ENCODE data around the gene CPB1.

CPB1 gene

GRCh38 chr3:148829926-148830325 is 2.3 kb downstream of the CPB1 start:
- DNase-seq (ENCODE audit: low read depth in 2 of 2), result no peak

GRCh38 chr3:148833223-148833622 is 5.6 kb downstream of the CPB1 start:
- DNase-seq (ENCODE audit: low read depth in 2 of 2), result no peak

- DNase-seq (ENCODE audit: low read depth in 2 of 2), result no peak
These were observed 12.2 kb downstream of the CPB1 start for GRCh38 chr3:148839805-148840204.

- no peak for DNase-seq (ENCODE audit: low read depth in 2 of 2)
These were observed 12.8 kb downstream of the CPB1 start for GRCh38 chr3:148840451-148840850.

- DNase-seq (ENCODE audit: low read depth in 2 of 2), result no peak
These were observed 18.3 kb downstream of the CPB1 start for GRCh38 chr3:148845756-148846395.

- DNase-seq (ENCODE audit: low read depth in 2 of 2), result no peak
These were observed 19.7 kb downstream of the CPB1 start for GRCh38 chr3:148847351-148847750.

- no peak for DNase-seq (ENCODE audit: low read depth in 2 of 2)
These were observed 20.8 kb downstream of the CPB1 start for GRCh38 chr3:148848410-148848809.

GRCh38 chr3:148852271-148852992 is 24.8 kb downstream of the CPB1 start:
- no peak for DNase-seq (ENCODE audit: low read depth in 2 of 2)

GRCh38 chr3:148853076-148853475 is 25.5 kb downstream of the CPB1 start:
- DNase-seq (ENCODE audit: low read depth in 2 of 2), result no peak

GRCh38 chr3:148854061-148854460 is 26.4 kb downstream of the CPB1 start:
- no peak for DNase-seq (ENCODE audit: low read depth in 2 of 2)

GRCh38 chr3:148856384-148856783 is 28.8 kb downstream of the CPB1 start:
- no peak for DNase-seq (ENCODE audit: low read depth in 2 of 2)

GRCh38 chr3:148857316-148857715 is 29.7 kb downstream of the CPB1 start:
- no peak for DNase-seq (ENCODE audit: low read depth in 2 of 2)

- DNase-seq (ENCODE audit: low read depth in 2 of 2), result no peak
These were observed 33.8 kb downstream of the CPB1 start for GRCh38 chr3:148861277-148861869.

- DNase-seq (ENCODE audit: low read depth in 2 of 2), result no peak
These were observed 35.7 kb downstream of the CPB1 start for GRCh38 chr3:148863297-148863696.

- DNase-seq (ENCODE audit: low read depth in 2 of 2), result no peak
These were observed 36.2 kb downstream of the CPB1 start for GRCh38 chr3:148863814-148864213.

GRCh38 chr3:148865049-148865448 is 37.4 kb downstream of the CPB1 start, which contains the start of gene CPA3:
Gene CPA3, plus strand, starts transcription at chr3:148865296. Its CDS starts 12 bp downstream, at chr3:148865308.
- no peak for DNase-seq (ENCODE audit: low read depth in 2 of 2)

GRCh38 chr3:148866261-148866660 is 38.6 kb downstream of the CPB1 start:
- DNase-seq (ENCODE audit: low read depth in 2 of 2), result no peak

- DNase-seq (ENCODE audit: low read depth in 2 of 2), result no peak
These were observed 45.8 kb downstream of the CPB1 start for GRCh38 chr3:148873270-148873927.

GRCh38 chr3:148873977-148874376 is 46.4 kb downstream of the CPB1 start:
- DNase-seq (ENCODE audit: low read depth in 2 of 2), result no peak

GRCh38 chr3:148878095-148878494 is 50.5 kb downstream of the CPB1 start:
- DNase-seq (ENCODE audit: low read depth in 2 of 2), result no peak

- no peak for DNase-seq (ENCODE audit: low read depth in 2 of 2)
These were observed 51.6 kb downstream of the CPB1 start for GRCh38 chr3:148879256-148879655.

GRCh38 chr3:148880681-148881080 is 53.1 kb downstream of the CPB1 start:
- no peak for DNase-seq (ENCODE audit: low read depth in 2 of 2)

- no peak for DNase-seq (ENCODE audit: low read depth in 2 of 2)
These were observed 53.7 kb downstream of the CPB1 start for GRCh38 chr3:148881286-148881685.

Data from stimulated activated CD8-positive, alpha-beta memory T cell treated with anti-CD3 and anti-CD28 coated beads, Interleukin-7, amount 100 ng/mL, for 1 hour (primary cell).